Measurements from ENCODE around the gene TNNT2. TPM values are rescaled to one million over a fixed set of nuclear protein-coding genes. Genes with fewer than 3 reads are reported as not detected.

Gene TNNT2
- total and polyA plus RNA-seq, 2 of the 8 experiments (the other 6 are each of a cell fraction or from before 2014, with no cell fraction given): 3.1 to 21.0 TPM

DNA sequence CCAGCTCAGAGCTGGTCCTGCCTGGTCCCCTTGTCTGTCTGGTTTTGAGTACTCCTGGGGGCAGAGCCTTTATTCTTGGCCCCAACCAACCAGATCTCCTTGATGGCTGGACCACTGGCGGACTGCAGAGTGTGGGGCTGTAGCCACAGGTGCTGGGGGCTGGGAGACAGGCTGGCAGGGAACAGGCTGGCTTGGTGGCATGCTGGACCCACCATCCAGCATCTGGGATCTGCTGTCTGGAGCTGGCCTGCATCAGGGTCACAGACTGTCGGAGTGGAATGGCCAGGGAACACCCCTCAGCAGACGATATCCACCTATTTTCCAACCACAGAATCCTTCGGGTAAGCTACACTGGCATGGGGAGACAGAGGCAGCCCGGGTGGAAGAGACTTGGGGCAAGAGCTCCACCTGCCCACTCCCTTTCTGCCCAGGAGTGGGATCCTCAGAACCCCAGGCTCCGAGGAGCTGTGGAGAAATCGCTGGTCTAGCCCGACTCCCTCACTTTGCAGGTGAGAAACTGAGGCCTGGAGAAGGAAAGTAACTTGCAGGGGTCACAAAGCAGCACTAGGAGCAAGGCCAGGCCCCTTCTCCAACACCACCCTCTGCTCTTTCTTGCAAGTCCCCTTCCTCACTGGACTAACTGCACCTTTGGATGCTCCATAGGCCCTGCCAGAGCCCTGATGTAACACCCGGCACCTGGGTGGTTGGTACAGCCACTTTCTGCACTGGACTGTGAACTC, 40.6 kb downstream of the TNNT2 start:
- 85% methylated on average over 9 of the region's 9 CpGs; no CpG with 5 or more reads in 1 of the 2 experiments for WGBS, 2 experiments (ENCODE audit: extremely low coverage in 1 of 2, insufficient coverage in 1 of 2, insufficient read length in 1 of 2, insufficient replicate concordance in 2 of 2, low coverage in 1 of 2, low lambda C conversion rate in 2 of 2, missing lambda C conversion rate in 1 of 2)

More for the DNA sequence above, 40.6 kb downstream of the TNNT2 start:
- TF ChIP-seq POLR2AphosphoS5 (IDR thresholded peaks at IDR 0.05; ENCODE audit: low read depth, low read length) (no peak), BACH1 (IDR thresholded peaks at IDR 0.05; ENCODE audit: low read length) (no peak), TEAD4 (IDR thresholded peaks at IDR 0.05; ENCODE audit: low read depth, low read length) (no peak), RXRA (IDR thresholded peaks at IDR 0.05; ENCODE audit: insufficient read depth, low read depth, low read length) (no peak), KDM1A (IDR thresholded peaks at IDR 0.05; ENCODE audit: borderline replicate concordance, low read length) (no peak), ASH2L (IDR thresholded peaks at IDR 0.05; ENCODE audit: low read length) (no peak)
- no peak overlapping the region for H4K5ac ChIP-seq (ENCODE audit: insufficient read length, low read depth, low read length)
- no peak overlapping the region for H3K27ac ChIP-seq (ENCODE audit: low read depth, low read length)
- no peaks in the 10 kb centered on the region for H4K20me1 ChIP-seq (replicated peaks in 1 of 2; ENCODE audit: control insufficient read depth in 1 of 2, insufficient read depth in 2 of 2, low read length in 2 of 2)
- no peak overlapping the region for H3K14ac ChIP-seq (ENCODE audit: insufficient read length)
- H3K18ac ChIP-seq (ENCODE audit: extremely low read depth, low read length): no peak overlapping the region
- H3K4me3 ChIP-seq (ENCODE audit: extremely low read depth in 1 of 4, insufficient read depth in 2 of 4, low read depth in 3 of 4, low read length in 4 of 4): no peak overlapping the region
- no peaks in the 10 kb centered on the region; the same call in 1 of the 2 replicates for H3K23me2 ChIP-seq (ENCODE audit: low read depth, low read length)
- H3K9me3 ChIP-seq (ENCODE audit: insufficient read depth in 2 of 2, low read depth in 1 of 2, low read length in 1 of 2): no peaks in the 10 kb centered on the region
- H2BK120ac ChIP-seq (replicated peaks; ENCODE audit: low read depth, low read length): no peak overlapping the region
- no peak overlapping the region for H2AK5ac ChIP-seq (ENCODE audit: low read depth, low read length)
- no peaks in the 10 kb centered on the region for H3K36me3 ChIP-seq (ENCODE audit: control insufficient read depth in 2 of 4, insufficient read depth in 4 of 4, low read length in 3 of 4)
- H4K8ac ChIP-seq (ENCODE audit: extremely low read depth, insufficient read depth, low read length): no peak overlapping the region
- H3K4me1 ChIP-seq (replicated peaks in 1 of 4; ENCODE audit: control insufficient read depth in 3 of 4, insufficient read depth in 4 of 4, low read length in 3 of 4): no peaks in the 10 kb centered on the region
- H3K4ac ChIP-seq (replicated peaks; ENCODE audit: insufficient read length, low read depth, low read length): no peak overlapping the region
- ChIA-PET POLR2A (ENCODE audit: partially characterized antibody) (no interaction called here), CTCF (ENCODE audit: partially characterized antibody) (interaction anchor here (1.2 to 2.6 kb wide), 2 partner anchors 11 to 72 kb away, joined by 3 to 20 read pairs; no protein-coding TSS in a partner anchor)
- H2BK12ac ChIP-seq (ENCODE audit: low read depth, low read length): no peak overlapping the region
- no peak overlapping the region for H2BK20ac ChIP-seq (ENCODE audit: low read length)
- no peak overlapping the region for H2BK5ac ChIP-seq (ENCODE audit: low read depth, low read length)
- no peak overlapping the region for H3K56ac ChIP-seq (replicated peaks; ENCODE audit: insufficient read length, low read depth, low read length)
- no peak overlapping the region for H3K23ac ChIP-seq (ENCODE audit: insufficient read length)
- no peak overlapping the region for H2AFZ ChIP-seq (ENCODE audit: low read length)
- H3K79me2 ChIP-seq (ENCODE audit: control insufficient read depth in 1 of 2, insufficient read depth in 2 of 2, low read length in 2 of 2): no peaks in the 10 kb centered on the region
- no peak overlapping the region for H4K91ac ChIP-seq (replicated peaks; ENCODE audit: insufficient read length, low read length)
- FAIRE-seq (no peak), DNase-seq (ENCODE audit: low read depth in 1 of 2, low spot score in 2 of 2) (no peak)
- H3K79me1 ChIP-seq (ENCODE audit: low read depth, low read length): no peaks in the 10 kb centered on the region; the same call in 1 of the 2 replicates
- H3K4me2 ChIP-seq (ENCODE audit: insufficient read depth in 1 of 2, low read depth in 2 of 2, low read length in 2 of 2): no peak overlapping the region
- no peaks in the 10 kb centered on the region; a peak in 1 of 7 replicates for H3K27me3 ChIP-seq (replicated peaks in 1 of 4; ENCODE audit: control insufficient read depth in 3 of 4, extremely low read depth in 1 of 4, insufficient read depth in 3 of 4, low read length in 3 of 4)
- H2BK15ac ChIP-seq (ENCODE audit: low read length): no peak overlapping the region
- no peak overlapping the region for H3K9ac ChIP-seq (replicated peaks in 1 of 4; ENCODE audit: extremely low read depth in 1 of 4, low read depth in 3 of 4, low read length in 3 of 4)

All from H1 (cell line).